ENCODE measurements around the gene PXN.

DNA sequence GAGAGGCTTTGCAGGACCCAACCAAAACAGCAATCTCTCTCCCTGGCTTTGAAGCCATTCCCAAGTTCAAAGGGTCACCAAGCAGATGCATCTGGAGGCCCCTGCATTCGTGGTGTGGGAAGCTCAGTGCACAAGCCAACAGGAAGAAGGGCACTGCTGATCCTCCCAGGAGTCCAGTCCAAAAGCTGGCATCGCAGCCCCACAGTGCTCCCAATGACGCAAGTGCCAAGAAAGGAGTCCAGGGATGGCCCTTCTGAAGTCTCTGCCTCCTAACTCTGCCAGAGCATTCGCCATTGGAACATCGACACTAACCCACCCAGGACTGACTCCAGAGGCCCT, 25.1 kb downstream of the PXN start:
- TF ChIP-seq, protein P1, sequence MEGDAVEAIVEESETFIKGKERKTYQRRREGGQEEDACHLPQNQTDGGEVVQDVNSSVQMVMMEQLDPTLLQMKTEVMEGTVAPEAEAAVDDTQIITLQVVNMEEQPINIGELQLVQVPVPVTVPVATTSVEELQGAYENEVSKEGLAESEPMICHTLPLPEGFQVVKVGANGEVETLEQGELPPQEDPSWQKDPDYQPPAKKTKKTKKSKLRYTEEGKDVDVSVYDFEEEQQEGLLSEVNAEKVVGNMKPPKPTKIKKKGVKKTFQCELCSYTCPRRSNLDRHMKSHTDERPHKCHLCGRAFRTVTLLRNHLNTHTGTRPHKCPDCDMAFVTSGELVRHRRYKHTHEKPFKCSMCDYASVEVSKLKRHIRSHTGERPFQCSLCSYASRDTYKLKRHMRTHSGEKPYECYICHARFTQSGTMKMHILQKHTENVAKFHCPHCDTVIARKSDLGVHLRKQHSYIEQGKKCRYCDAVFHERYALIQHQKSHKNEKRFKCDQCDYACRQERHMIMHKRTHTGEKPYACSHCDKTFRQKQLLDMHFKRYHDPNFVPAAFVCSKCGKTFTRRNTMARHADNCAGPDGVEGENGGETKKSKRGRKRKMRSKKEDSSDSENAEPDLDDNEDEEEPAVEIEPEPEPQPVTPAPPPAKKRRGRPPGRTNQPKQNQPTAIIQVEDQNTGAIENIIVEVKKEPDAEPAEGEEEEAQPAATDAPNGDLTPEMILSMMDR (IDR thresholded peaks at IDR 0.05), result no peak
- no peak for TF ChIP-seq EZH2phosphoT487 (IDR thresholded peaks at IDR 0.05)
- TF ChIP-seq EZH2 (IDR thresholded peaks at IDR 0.05), result no peak
